Activated naive CD8-positive, alpha-beta T cell (primary cell): ENCODE data around the gene CLSTN1.
A peak's percentile ranks its signal among the peaks of the same experiment; 100 is the strongest.

ENCODE experiments used
- H3K27ac Mint-ChIP-seq: one replicate; pipeline ENCODE4 v1.8.0; 2021; ENCODE audit warnings: mixed read lengths
- H3K27me3 Mint-ChIP-seq: one replicate; pipeline ENCODE4 v1.8.0; 2021; ENCODE audit warnings: mixed read lengths
- H3K36me3 Mint-ChIP-seq: one replicate; pipeline ENCODE4 v1.8.0; 2021; ENCODE audit warnings: mixed read lengths
- H3K4me1 Mint-ChIP-seq: one replicate; pipeline ENCODE4 v1.8.0; 2021; ENCODE audit warnings: low read depth, mixed read lengths
- H3K4me3 Mint-ChIP-seq: one replicate; pipeline ENCODE4 v1.8.0; 2021; ENCODE audit warnings: mild to moderate bottlenecking, mixed read lengths
- H3K9me3 Mint-ChIP-seq: one replicate; pipeline ENCODE4 v1.8.0; 2021; ENCODE audit warnings: low read depth, mixed read lengths

CLSTN1 gene

DNA sequence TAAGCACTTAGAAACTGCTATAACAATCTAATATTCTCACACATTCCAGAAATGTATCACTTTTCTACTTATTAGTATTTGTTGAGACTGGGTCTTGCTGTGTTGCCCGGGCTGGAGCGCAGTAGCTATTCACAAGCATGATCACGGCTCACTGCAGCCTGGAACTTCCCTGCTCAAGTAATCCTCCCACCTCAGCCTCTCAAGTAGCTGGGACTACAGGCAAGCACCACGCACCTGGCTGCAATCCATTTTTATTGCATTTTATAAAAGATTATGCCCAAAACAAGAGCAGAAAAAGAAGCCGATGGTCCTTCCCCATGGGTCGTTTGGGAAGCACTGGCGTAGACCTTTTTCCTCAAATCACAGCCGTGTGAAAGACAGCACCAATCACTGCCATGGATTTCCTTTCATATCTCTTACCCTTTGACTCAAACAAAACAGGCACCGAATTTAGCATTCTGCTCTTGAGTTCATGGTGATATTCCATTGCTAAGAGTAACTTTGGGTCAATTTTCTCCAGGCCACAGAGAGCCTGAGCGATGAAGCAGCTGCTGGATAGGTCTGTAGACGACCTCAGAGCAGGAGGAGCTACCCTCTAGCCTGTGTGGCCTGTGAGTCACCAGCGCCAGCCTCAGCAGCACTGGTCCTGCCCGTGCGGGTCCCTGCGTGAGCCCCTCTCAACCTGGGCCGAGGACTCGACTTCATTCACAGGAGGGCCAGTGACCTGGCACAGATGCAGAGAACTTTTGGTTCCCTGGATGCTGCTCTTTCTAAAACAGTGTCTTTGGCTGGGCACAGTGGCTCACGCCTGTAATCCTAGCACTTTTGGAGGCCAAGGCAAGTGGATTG is 91.4 kb downstream of the CLSTN1 start:
- peaks cover 5% of the 10 kb centered on the region for H3K36me3 Mint-ChIP-seq
- no peaks in the 10 kb centered on the region for H3K27me3 Mint-ChIP-seq
- H3K9me3 Mint-ChIP-seq, result no peaks in the 10 kb centered on the region
- peak overlapping the region; percentile 8 for H3K27ac Mint-ChIP-seq
- H3K4me1 Mint-ChIP-seq, result peaks cover 53% of the 10 kb centered on the region
- H3K4me3 Mint-ChIP-seq, result no peak overlapping the region

DNA sequence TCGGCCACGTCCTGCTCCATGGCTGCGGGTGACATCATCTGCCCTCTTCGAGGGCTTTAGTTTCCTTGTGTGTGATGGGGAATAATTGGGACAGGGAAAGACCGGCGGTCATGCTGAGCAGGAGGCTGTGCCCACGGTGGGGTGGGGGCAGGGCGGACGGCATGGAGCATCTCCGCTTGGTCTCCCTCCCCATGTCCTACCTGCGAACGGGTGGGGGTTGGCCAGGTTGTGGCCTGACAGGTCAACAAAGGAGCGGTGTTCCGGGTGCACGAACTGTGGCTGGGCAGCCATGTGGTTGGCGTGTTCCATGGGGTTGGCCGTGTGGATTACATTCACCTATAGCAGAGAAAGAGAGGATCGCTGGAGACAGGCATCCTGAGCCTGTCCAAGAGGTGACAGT is 92.2 kb downstream of the CLSTN1 start:
- Mint-ChIP-seq H3K4me1 (peaks cover 57% of the 10 kb centered on the region), H3K36me3 (peaks cover 5% of the 10 kb centered on the region), H3K9me3 (no peaks in the 10 kb centered on the region), H3K4me3 (no peak overlapping the region), H3K27me3 (no peaks in the 10 kb centered on the region), H3K27ac (peak overlapping the region; percentile 8)

DNA sequence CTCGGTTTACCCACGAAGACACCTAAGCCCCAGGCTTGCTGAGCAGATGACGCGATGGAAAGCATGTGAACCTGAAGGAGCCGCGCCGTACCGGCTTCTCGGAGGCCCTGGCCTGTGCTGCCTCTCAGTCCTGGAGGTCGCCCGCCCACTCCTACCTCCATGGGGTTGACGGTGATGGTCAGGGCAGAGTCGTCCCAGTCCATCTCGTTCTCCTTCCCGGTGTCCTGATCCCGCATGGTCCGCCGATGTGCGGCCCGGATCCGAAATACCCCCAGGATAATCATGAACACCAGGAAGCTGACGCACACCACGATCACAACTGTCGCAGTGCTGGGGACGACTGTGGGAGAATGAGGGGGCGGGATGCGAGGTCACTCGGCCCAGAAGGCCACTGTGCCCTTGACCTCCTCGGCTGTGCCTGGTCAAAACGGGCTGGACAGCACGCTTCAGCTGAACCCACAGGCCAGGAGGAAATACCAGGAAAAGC is 92.7 kb downstream of the CLSTN1 start:
- Mint-ChIP-seq H3K4me3 (no peak overlapping the region), H3K27me3 (no peaks in the 10 kb centered on the region), H3K4me1 (peaks cover 60% of the 10 kb centered on the region), H3K27ac (peak overlapping the region; percentile 76), H3K9me3 (no peaks in the 10 kb centered on the region), H3K36me3 (peaks cover 5% of the 10 kb centered on the region)

DNA sequence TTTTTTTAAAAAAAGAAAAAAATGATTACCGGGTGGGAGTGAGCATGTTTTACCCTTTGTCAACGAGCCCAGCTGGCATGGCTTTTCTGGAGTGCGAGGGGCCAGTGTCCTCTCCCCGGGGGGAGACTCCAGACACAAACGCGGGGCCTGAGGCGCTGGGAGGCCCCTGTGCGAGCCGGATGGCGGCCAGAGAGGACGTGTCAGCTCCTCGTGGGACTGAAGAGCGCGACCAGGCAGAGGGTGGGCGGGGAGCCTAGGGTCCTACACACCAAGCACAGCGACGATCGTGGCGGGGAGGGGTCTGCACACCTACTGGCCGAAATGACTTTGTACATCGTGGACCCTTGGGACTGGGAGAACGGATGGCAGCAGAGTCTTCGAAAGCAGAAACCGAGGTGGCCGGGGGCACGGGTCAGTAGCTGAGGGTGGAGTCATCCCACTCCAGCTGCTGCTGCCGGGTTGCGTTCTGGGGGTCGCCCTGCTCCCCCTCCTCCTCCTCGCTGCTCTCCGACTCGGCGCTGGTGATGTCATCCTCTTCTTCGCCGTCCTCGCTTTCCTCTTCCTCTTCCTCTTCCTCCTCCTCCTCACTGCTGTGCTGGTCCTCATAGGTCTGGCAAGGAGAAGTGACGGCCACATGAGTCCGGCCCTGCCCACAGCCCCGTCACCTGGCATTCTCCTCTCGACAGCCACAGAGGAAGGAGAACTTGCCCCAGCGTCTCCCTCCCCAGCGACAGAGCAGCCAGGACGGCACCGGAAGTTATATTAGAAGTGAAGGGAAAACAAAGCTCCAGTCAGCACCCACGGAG is 93.5 kb downstream of the CLSTN1 start:
- Mint-ChIP-seq H3K4me3 (peak overlapping the region; percentile 54), H3K27me3 (no peaks in the 10 kb centered on the region), H3K4me1 (peaks cover 57% of the 10 kb centered on the region), H3K9me3 (no peaks in the 10 kb centered on the region), H3K36me3 (peaks cover 5% of the 10 kb centered on the region), H3K27ac (peak overlapping the region; percentile 76)

DNA sequence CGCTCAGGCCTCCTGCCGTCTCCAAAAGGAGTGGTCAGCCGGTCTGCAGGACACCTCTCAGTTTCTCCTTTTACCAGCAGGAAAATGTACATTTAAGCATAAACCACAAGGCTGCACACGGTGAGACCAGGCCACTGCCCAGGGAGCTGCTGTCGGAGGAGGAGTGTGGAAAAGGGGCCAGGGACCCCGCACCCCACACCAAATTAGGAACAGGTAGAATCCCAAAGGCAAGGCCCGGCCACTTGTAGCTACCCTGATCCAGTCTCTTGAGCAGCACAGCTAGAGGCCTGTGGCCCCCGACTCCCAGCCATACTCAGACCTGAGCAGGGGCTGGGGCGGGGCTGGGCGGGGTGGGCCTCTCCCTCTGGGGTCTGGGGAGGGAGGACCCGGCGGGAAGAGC is 94.2 kb downstream of the CLSTN1 start:
- H3K4me1 Mint-ChIP-seq, result peaks cover 65% of the 10 kb centered on the region
- no peaks in the 10 kb centered on the region for H3K9me3 Mint-ChIP-seq
- H3K27me3 Mint-ChIP-seq, result no peaks in the 10 kb centered on the region
- peak overlapping the region; percentile 96 for H3K27ac Mint-ChIP-seq
- H3K4me3 Mint-ChIP-seq, result peak overlapping the region; percentile 81
- H3K36me3 Mint-ChIP-seq, result peaks cover 5% of the 10 kb centered on the region

DNA sequence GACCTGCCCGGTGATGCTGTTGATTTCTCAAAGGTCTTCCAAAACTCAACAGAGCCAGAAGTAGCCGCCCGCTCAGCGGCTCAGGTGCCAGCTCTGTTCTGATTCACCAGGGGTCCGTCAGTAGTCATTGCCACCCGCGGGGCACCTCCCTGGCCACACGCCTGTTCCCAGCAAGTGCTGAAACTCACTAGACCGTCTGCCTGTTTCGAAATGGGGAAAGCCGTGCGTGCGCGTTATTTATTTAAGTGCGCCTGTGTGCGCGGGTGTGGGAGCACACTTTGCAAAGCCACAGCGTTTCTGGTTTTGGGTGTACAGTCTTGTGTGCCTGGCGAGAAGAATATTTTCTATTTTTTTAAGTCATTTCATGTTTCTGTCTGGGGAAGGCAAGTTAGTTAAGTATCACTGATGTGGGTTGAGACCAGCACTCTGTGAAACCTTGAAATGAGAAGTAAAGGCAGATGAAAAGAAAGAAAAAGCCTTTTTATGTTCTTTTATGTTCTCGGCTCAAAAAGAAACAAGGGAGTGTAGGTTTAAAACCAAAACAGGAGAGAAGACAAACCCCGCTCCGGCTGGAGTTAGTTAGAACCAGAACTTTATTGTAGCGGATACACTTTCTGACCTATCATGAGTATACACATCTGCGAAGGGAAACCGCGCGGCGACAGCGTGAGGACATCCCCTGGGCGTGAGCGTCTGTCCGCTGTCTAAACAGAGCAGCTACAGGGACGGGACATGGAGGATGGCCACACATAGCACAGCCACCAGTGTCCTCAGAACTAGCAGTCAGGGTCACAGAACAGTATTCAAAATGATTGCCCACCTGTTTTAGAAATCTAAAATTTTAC is 95.1 kb downstream of the CLSTN1 start:
- peak overlapping the region; percentile 96 for H3K27ac Mint-ChIP-seq
- H3K36me3 Mint-ChIP-seq, result peaks cover 6% of the 10 kb centered on the region

DNA sequence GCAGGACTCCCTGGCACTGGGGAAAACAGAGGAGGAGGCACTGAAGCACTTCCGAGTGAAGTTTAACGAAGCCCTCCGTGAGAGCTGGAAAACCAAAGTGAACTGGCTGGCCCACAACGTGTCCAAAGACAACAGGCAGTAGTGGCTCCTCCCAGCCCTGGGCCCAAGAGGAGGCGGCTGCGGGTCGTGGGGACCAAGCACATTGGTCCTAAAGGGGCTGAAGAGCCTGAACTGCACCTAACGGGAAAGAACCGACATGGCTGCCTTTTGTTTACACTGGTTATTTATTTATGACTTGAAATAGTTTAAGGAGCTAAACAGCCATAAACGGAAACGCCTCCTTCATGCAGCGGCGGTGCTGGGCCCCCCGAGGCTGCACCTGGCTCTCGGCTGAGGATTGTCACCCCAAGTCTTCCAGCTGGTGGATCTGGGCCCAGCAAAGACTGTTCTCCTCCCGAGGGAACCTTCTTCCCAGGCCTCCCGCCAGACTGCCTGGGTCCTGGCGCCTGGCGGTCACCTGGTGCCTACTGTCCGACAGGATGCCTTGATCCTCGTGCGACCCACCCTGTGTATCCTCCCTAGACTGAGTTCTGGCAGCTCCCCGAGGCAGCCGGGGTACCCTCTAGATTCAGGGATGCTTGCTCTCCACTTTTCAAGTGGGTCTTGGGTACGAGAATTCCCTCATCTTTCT is 96.7 kb downstream of the CLSTN1 start:
- Mint-ChIP-seq H3K4me3 (peak overlapping the region; percentile 12), H3K27ac (peak overlapping the region; percentile 83), H3K4me1 (peaks cover 64% of the 10 kb centered on the region), H3K36me3 (peaks cover 8% of the 10 kb centered on the region), H3K9me3 (no peaks in the 10 kb centered on the region), H3K27me3 (no peaks in the 10 kb centered on the region)

More for the DNA sequence above, 95.1 kb downstream of the CLSTN1 start:
- Mint-ChIP-seq H3K4me1 (peaks cover 70% of the 10 kb centered on the region), H3K9me3 (no peaks in the 10 kb centered on the region), H3K4me3 (peak overlapping the region; percentile 81), H3K27me3 (no peaks in the 10 kb centered on the region)

DNA sequence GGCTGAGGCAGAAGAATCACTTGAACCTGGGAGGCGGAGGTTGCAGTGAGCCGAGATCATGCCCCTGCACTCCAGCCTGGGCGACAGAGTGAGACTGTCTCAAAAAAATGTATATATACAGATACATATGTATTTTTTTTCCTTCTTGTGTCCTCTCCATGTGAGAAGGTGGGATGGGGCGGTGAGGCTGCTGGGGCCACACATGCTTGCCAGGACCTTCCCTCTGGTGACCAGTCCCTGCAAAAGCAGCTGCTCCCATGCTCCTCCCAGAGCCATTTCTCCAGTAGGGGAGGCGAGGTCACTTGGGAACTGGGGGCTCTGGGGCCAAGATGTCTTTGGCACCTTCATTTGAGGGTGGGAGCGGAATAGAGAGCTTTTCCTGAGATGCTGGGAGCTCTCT is 97.4 kb downstream of the CLSTN1 start:
- Mint-ChIP-seq H3K4me3 (no peak overlapping the region), H3K36me3 (peaks cover 8% of the 10 kb centered on the region), H3K4me1 (peaks cover 65% of the 10 kb centered on the region), H3K27ac (no peak overlapping the region), H3K9me3 (no peaks in the 10 kb centered on the region), H3K27me3 (no peaks in the 10 kb centered on the region)

DNA sequence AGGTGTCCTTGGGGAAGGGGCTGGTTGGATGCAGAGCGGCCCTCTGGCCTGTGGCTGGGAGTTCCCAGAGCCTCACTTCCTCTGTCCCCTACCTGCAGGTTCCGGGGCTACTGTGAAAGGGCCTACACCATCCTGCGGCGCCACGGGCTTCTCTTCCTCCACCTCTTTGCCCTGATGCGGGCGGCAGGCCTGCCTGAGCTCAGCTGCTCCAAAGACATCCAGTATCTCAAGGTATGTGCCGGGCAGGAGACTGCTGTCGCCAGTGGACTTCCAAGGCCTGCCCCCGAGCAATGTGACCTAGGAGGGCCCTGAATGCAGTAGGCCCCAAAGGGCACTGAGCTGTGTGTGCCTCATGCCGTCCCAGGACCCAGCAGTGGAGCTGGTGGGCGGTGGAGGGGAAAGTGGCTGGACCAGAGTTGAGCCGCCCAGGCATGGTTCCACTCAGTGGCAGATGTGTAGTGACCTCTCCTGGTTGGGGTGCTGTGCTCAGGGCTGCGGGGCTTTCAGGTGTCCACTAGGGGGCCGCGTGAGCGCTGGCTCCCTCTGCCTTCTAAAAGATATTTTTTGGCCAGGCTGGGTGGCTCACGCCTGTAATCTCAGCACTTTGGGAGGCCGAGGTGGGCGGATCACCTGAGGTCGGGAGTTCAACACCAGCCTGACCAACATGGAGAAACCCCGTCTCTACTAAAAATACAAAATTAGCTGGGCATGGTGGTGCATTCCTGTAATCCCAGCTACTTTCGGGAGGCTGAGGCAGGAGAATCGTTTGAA is 98.9 kb downstream of the CLSTN1 start:
- Mint-ChIP-seq H3K4me3 (no peak overlapping the region), H3K27ac (peak overlapping the region; percentile 70), H3K27me3 (no peaks in the 10 kb centered on the region), H3K36me3 (peaks cover 4% of the 10 kb centered on the region), H3K4me1 (peaks cover 66% of the 10 kb centered on the region), H3K9me3 (no peaks in the 10 kb centered on the region)

DNA sequence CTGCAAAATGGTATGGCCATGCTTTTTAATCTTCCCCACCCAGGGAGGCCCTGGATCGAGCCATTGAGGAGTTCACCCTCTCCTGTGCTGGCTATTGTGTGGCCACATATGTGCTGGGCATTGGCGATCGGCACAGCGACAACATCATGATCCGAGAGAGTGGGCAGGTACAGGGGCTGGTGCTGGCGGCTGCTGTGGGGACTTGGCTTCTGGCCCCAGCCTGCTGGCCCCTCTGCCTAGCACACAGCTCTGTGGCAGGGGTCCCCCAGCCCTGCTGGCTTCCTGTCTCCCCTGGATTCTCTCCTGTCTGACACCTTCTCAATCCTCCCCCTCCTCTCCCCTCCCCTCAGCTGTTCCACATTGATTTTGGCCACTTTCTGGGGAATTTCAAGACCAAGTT is 99.8 kb downstream of the CLSTN1 start:
- Mint-ChIP-seq H3K36me3 (peaks cover 4% of the 10 kb centered on the region), H3K4me3 (no peak overlapping the region)

DNA sequence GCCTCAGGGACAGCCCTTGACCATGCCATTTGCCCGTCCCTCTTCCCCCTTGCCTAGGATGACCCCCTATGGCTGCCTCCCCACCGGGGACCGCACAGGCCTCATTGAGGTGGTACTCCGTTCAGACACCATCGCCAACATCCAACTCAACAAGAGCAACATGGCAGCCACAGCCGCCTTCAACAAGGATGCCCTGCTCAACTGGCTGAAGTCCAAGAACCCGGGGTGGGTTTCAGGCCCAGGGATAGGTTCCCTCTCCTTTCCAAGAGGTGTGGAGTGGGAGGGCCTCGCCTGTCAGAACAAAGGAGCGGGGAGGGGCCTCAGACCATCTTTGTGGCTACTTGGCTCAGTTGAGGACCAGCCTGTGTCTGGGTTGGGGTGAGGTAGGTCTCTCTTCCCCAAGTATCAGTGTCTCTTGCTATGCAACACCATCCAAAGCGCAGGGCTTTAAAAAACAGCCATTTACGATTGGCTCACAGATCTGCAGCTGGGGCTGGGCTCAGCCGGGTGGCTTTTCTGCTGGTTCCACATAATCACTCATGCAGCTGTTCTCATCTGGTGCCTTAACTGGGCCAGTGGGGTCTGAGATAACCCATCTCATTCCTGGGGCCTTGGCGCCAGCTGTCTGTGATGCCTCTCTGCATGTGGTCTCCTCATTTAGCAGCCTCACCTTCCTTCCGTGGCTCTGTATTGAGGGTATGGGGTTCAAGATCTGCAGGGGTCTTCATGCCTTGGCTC is 100.5 kb downstream of the CLSTN1 start:
- Mint-ChIP-seq H3K27me3 (no peaks in the 10 kb centered on the region), H3K4me3 (no peak overlapping the region), H3K27ac (peak overlapping the region; percentile 54), H3K9me3 (no peaks in the 10 kb centered on the region), H3K36me3 (peaks cover 4% of the 10 kb centered on the region), H3K4me1 (peaks cover 66% of the 10 kb centered on the region)

More for the DNA sequence above, 99.8 kb downstream of the CLSTN1 start:
- Mint-ChIP-seq H3K9me3 (no peaks in the 10 kb centered on the region), H3K4me1 (peaks cover 69% of the 10 kb centered on the region), H3K27ac (peak overlapping the region; percentile 54), H3K27me3 (no peaks in the 10 kb centered on the region)

DNA sequence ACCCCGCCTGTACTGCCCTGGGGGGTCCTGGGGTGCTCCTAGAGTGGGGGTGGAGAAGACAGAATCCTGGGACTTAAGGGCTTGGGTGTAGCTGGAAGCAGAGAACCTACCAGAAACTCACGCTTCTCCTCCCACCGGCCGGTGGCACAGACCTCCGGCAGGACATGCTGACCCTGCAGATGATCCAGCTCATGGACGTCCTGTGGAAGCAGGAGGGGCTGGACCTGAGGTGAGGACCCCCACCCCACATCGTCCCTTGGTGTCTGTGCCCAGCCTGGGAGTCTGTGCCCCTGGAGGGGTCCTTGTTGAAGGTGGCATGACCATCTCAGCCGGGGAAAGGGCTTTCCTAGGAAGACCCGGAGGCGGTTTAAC is 101.4 kb downstream of the CLSTN1 start:
- Mint-ChIP-seq H3K27ac (peak overlapping the region; percentile 58), H3K36me3 (peaks cover 4% of the 10 kb centered on the region), H3K27me3 (no peaks in the 10 kb centered on the region), H3K9me3 (no peaks in the 10 kb centered on the region), H3K4me1 (peaks cover 66% of the 10 kb centered on the region), H3K4me3 (no peak overlapping the region)
